HepG2 (cell line): Measurements from ENCODE around the gene CCDC122. TPM values are rescaled to one million over a fixed set of nuclear protein-coding genes. Genes with fewer than 3 reads are reported as not detected.
A peak's percentile ranks its signal among the peaks of the same experiment; 100 is the strongest.

ENCODE experiments used
- ARNT ChIP-seq: fragments of 450-650 bp; IDR thresholded peaks from 2 replicates; pipeline ENCODE4 v1.6.1; 2017
- GLI4 ChIP-seq: sonication (generic); formaldehyde crosslinking; IDR thresholded peaks from 2 replicates; pipeline ENCODE4 v1.5.1; 2020; ENCODE audit warnings: missing genetic modification reagents, mild to moderate bottlenecking, moderate library complexity, borderline replicate concordance
- MLX ChIP-seq: IDR thresholded peaks from 2 replicates; pipeline ENCODE4 v1.6.1; 2016
- NCOR1 ChIP-seq: fragments of 200-600 bp; sonication (generic); IDR thresholded peaks from 2 replicates; pipeline ENCODE4 v1.7.0; 2017; ENCODE audit warnings: antibody characterized with exemption, low read length, borderline replicate concordance
- NR1H2 ChIP-seq: sonication (generic); formaldehyde crosslinking; IDR thresholded peaks from 2 replicates; pipeline ENCODE4 v1.8.1; 2022; ENCODE audit warnings: low read depth, missing genetic modification reagents, borderline replicate concordance
- PHB2 ChIP-seq: fragments of 450-650 bp; IDR thresholded peaks from 2 replicates; pipeline ENCODE4 v1.6.1; 2018; ENCODE audit not compliant: partially characterized antibody
- RFX1 ChIP-seq: fragments of 450-650 bp; IDR thresholded peaks from 2 replicates; pipeline ENCODE4 v1.6.1; 2017
- RORA ChIP-seq: sonication (generic); formaldehyde crosslinking; IDR thresholded peaks from 2 replicates; pipeline ENCODE4 v1.5.0; 2020; ENCODE audit warnings: mild to moderate bottlenecking, missing genetic modification reagents, moderate library complexity
- SETDB1 ChIP-seq: sonication (generic); formaldehyde crosslinking; IDR thresholded peaks from 2 replicates; pipeline ENCODE4 v1.5.1; 2020; ENCODE audit warnings: missing genetic modification reagents, mild to moderate bottlenecking, borderline replicate concordance
- SP2 ChIP-seq: sonication (generic); formaldehyde crosslinking; IDR thresholded peaks from 2 replicates; pipeline ENCODE4 v1.5.1; 2020; ENCODE audit warnings: mild to moderate bottlenecking, missing genetic modification reagents
- SPEN ChIP-seq: sonication (generic); formaldehyde crosslinking; IDR thresholded peaks from 2 replicates; pipeline ENCODE4 v1.5.1; 2020; ENCODE audit warnings: low read depth, mild to moderate bottlenecking, missing genetic modification reagents
- SRSF9 ChIP-seq: fragments of 200-400 bp; formaldehyde crosslinking; IDR thresholded peaks from 2 replicates; pipeline ENCODE4 v1.6.1; 2018; ENCODE audit warnings: borderline replicate concordance, mild to moderate bottlenecking, low read depth, low read length; ENCODE audit not compliant: insufficient read depth, poor library complexity, severe bottlenecking
- TGIF2 ChIP-seq: IDR thresholded peaks from 2 replicates; pipeline ENCODE4 v1.6.1; 2016; ENCODE audit warnings: control low read depth, missing compliant biosample characterization
- ZNF17 ChIP-seq: sonication (generic); formaldehyde crosslinking; IDR thresholded peaks from 2 replicates; pipeline ENCODE4 v1.5.0; 2020; ENCODE audit warnings: mild to moderate bottlenecking, missing genetic modification reagents
- ZNF33B ChIP-seq: sonication (generic); formaldehyde crosslinking; IDR thresholded peaks from 2 replicates; pipeline ENCODE4 v1.5.1; 2020; ENCODE audit warnings: mild to moderate bottlenecking, missing genetic modification reagents
- ZNF451 ChIP-seq: sonication (generic); formaldehyde crosslinking; IDR thresholded peaks from 2 replicates; pipeline ENCODE4 v1.5.0; 2020; ENCODE audit warnings: mild to moderate bottlenecking, missing genetic modification reagents
- polyA plus RNA-seq, 8 experiments: library from polyadenylated mRNA; depleted of rRNA in 3 of 8; stranded (reverse) in 7 of 8; unstranded in 1 of 8; fragments of >200 nt; fragmentation: Illumina TruSeq in 4 of 8; extraction: Trizol in 4 of 8; gene quantifications; 2 replicates each; pipeline versions ENCODE4 v1.2.1 to v1.2.3, GENCODE V29; 2011 to 2016; ENCODE audit warnings: low read depth in 4 of 8, missing spikeins in 1 of 8, mixed read lengths in 1 of 8; ENCODE audit not compliant: insufficient read depth in 1 of 8
- total RNA-seq, 5 experiments: library from RNA; depleted of rRNA; stranded (reverse); fragments of >200 nt; fragmentation: Illumina TruSeq; extraction: Trizol; gene quantifications; 2 replicates each; pipeline ENCODE4 v1.2.3, GENCODE V29; 2016; ENCODE audit warnings: low read depth in 1 of 5
- TF ChIP-seq, protein P1 (sequence below): IDR thresholded peaks from 2 replicates; pipeline ENCODE4 v1.4.0; 2020; ENCODE audit warnings: mild to moderate bottlenecking, missing genetic modification reagents
- TF ChIP-seq, protein P2 (sequence below): sonication (generic); formaldehyde crosslinking; IDR thresholded peaks from 2 replicates; pipeline ENCODE4 v1.4.0; 2020; ENCODE audit warnings: missing genetic modification reagents, borderline replicate concordance
- TF ChIP-seq, protein P3 (sequence below): sonication (generic); formaldehyde crosslinking; IDR thresholded peaks from 2 replicates; pipeline ENCODE4 v1.8.0; 2022; ENCODE audit warnings: mild to moderate bottlenecking, missing genetic modification reagents, borderline replicate concordance
- TF ChIP-seq, protein P4 (sequence below): IDR thresholded peaks from 2 replicates; pipeline ENCODE4 v1.6.1; 2018; ENCODE audit warnings: missing genetic modification reagents

The CCDC122 gene
- total and polyA plus RNA-seq, 2 of the 13 experiments (the other 11 are each of a cell fraction or from before 2014, with no cell fraction given): 0.32 to 3.5 TPM

GRCh38 chr13:43848001-43848649, 31.4 kb downstream of the CCDC122 start (continued):
- TF ChIP-seq, protein P1, sequence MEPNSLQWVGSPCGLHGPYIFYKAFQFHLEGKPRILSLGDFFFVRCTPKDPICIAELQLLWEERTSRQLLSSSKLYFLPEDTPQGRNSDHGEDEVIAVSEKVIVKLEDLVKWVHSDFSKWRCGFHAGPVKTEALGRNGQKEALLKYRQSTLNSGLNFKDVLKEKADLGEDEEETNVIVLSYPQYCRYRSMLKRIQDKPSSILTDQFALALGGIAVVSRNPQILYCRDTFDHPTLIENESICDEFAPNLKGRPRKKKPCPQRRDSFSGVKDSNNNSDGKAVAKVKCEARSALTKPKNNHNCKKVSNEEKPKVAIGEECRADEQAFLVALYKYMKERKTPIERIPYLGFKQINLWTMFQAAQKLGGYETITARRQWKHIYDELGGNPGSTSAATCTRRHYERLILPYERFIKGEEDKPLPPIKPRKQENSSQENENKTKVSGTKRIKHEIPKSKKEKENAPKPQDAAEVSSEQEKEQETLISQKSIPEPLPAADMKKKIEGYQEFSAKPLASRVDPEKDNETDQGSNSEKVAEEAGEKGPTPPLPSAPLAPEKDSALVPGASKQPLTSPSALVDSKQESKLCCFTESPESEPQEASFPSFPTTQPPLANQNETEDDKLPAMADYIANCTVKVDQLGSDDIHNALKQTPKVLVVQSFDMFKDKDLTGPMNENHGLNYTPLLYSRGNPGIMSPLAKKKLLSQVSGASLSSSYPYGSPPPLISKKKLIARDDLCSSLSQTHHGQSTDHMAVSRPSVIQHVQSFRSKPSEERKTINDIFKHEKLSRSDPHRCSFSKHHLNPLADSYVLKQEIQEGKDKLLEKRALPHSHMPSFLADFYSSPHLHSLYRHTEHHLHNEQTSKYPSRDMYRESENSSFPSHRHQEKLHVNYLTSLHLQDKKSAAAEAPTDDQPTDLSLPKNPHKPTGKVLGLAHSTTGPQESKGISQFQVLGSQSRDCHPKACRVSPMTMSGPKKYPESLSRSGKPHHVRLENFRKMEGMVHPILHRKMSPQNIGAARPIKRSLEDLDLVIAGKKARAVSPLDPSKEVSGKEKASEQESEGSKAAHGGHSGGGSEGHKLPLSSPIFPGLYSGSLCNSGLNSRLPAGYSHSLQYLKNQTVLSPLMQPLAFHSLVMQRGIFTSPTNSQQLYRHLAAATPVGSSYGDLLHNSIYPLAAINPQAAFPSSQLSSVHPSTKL (CRISPR knock-in tag): peak; percentile 46; the same call in 1 of the 2 replicates
- no peak for TF ChIP-seq SETDB1 (CRISPR knock-in tag)
- no peak for TF ChIP-seq SPEN (CRISPR knock-in tag)
- TF ChIP-seq SP2 (CRISPR knock-in tag): no peak
- no peak for TF ChIP-seq ZNF33B (CRISPR knock-in tag)
- no peak for TF ChIP-seq RORA
- no peak for TF ChIP-seq RFX1
- TF ChIP-seq GLI4 (CRISPR knock-in tag): no peak
- TF ChIP-seq, protein P2, sequence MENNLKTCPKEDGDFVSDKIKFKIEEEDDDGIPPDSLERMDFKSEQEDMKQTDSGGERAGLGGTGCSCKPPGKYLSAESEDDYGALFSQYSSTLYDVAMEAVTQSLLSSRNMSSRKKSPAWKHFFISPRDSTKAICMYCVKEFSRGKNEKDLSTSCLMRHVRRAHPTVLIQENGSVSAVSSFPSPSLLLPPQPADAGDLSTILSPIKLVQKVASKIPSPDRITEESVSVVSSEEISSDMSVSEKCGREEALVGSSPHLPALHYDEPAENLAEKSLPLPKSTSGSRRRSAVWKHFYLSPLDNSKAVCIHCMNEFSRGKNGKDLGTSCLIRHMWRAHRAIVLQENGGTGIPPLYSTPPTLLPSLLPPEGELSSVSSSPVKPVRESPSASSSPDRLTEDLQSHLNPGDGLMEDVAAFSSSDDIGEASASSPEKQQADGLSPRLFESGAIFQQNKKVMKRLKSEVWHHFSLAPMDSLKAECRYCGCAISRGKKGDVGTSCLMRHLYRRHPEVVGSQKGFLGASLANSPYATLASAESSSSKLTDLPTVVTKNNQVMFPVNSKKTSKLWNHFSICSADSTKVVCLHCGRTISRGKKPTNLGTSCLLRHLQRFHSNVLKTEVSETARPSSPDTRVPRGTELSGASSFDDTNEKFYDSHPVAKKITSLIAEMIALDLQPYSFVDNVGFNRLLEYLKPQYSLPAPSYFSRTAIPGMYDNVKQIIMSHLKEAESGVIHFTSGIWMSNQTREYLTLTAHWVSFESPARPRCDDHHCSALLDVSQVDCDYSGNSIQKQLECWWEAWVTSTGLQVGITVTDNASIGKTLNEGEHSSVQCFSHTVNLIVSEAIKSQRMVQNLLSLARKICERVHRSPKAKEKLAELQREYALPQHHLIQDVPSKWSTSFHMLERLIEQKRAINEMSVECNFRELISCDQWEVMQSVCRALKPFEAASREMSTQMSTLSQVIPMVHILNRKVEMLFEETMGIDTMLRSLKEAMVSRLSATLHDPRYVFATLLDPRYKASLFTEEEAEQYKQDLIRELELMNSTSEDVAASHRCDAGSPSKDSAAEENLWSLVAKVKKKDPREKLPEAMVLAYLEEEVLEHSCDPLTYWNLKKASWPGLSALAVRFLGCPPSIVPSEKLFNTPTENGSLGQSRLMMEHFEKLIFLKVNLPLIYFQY: no peak
- no peak for TF ChIP-seq ZNF17 (CRISPR knock-in tag)
- peak; percentile 20; the same call in 1 of the 2 replicates for TF ChIP-seq NCOR1
- TF ChIP-seq MLX (CRISPR knock-in tag): no peak
- no peak for TF ChIP-seq ARNT
- TF ChIP-seq, protein P3, sequence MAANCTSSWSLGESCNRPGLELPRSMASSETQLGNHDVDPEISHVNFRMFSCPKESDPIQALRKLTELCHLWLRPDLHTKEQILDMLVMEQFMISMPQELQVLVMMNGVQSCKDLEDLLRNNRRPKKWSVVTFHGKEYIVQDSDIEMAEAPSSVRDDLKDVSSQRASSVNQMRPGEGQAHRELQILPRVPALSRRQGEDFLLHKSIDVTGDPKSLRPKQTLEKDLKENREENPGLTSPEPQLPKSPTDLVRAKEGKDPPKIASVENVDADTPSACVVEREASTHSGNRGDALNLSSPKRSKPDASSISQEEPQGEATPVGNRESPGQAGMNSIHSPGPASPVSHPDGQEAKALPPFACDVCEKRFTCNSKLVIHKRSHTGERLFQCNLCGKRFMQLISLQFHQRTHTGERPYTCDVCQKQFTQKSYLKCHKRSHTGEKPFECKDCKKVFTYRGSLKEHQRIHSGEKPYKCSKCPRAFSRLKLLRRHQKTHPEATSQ: no peak
- TF ChIP-seq, protein P4, sequence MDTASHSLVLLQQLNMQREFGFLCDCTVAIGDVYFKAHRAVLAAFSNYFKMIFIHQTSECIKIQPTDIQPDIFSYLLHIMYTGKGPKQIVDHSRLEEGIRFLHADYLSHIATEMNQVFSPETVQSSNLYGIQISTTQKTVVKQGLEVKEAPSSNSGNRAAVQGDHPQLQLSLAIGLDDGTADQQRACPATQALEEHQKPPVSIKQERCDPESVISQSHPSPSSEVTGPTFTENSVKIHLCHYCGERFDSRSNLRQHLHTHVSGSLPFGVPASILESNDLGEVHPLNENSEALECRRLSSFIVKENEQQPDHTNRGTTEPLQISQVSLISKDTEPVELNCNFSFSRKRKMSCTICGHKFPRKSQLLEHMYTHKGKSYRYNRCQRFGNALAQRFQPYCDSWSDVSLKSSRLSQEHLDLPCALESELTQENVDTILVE (CRISPR knock-in tag): no peak
- no peak for TF ChIP-seq SRSF9
- no peak for TF ChIP-seq ZNF451
- no peak for TF ChIP-seq NR1H2 (CRISPR knock-in tag)
- no peak for TF ChIP-seq TGIF2 (CRISPR knock-in tag)
- no peak for TF ChIP-seq PHB2
